Effector CD8-positive, alpha-beta T cell (primary cell): ENCODE measurements around the gene PPDPF.

ENCODE experiments used
- DNase-seq: peaks from one replicate; lab custom pipeline; 2025; lab: John Stamatoyannopoulos, UW

The PPDPF gene

DNA sequence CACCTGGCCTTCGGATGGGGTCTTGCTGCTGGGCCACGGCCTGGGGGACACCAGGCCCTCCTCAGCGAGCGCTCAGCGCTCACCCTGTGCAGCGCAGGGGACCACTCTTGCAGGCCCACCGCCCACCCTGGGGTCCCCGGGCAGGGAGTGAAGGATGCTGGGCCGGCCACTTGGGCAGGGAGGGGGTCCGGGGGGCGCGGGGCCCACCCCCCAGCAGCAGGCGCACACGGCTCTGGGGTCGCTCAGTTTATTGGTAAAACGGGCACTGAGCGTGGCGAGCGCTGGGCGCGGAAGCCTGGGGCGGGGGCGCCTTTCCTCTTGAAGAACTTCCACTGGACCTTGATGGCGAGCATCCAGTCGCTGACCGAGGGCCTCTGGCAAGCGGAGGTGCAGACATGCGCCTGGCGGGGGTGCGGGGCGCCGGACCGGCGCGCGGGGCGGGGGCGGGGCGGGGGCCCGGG lies 32.8 kb upstream of the PPDPF start:
- no peak for DNase-seq

DNA sequence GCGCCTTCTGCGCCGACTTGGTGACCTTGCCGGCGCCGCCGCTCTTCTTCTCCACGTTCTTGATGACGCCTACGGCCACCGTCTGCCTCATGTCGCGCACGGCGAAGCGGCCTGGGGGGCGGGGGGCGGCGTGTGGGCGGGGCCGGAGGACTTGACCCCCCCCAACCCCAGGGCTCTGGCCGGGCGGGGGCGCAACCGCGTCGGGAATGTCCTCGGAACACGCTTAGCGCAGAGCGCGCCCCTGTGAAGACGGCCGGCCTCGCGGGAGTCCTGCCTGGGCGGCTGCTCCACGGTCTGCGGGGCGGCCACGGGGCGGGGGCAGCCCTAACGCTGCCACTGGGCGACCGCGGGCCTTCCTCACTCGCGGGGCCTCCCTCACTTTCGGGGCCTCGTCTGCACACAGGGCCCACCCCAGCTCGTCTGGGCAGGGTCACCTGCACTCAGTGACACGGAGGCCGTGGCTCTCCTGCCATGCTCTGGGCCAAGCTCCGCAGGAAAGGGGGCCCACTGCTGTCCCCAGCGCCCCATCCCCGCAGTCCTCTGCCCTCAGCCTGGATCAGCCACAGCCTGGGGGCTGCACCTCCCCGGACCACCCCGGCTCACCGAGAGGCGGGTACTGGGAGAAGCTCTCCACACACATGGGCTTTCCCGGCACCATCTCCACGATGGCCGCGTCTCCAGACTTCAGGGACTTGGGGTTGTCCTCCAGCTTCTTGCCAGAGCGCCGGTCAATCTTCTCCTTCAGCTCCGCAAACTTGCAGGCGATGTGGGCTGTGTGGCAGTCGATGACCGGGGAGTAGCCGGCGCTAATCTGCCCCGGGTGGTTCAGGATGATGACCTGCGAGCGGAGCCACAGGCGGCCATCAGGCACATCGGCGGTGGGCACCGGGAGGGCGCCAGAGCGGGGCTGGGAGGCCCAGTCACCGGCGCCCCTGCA lies 32.0 kb upstream of the PPDPF start:
- DNase-seq: no peak

DNA sequence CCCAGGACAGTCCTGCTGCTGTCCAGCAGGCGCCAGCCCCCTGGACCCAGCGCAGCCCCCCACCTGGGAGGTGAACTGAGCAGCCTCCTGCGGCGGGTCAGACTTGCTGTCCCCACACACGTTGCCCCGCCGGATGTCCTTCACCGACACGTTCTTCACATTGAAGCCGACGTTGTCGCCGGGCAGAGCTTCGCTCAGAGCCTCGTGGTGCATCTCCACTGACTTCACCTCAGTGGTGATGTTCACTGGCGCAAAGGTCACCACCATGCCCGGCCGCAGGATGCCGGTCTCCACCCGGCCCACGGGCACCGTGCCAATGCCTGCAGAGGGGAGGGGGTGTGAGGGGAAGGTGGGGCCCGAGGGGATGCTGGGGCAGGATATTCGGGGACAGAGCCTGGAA lies 30.1 kb upstream of the PPDPF start:
- DNase-seq: no peak

DNA sequence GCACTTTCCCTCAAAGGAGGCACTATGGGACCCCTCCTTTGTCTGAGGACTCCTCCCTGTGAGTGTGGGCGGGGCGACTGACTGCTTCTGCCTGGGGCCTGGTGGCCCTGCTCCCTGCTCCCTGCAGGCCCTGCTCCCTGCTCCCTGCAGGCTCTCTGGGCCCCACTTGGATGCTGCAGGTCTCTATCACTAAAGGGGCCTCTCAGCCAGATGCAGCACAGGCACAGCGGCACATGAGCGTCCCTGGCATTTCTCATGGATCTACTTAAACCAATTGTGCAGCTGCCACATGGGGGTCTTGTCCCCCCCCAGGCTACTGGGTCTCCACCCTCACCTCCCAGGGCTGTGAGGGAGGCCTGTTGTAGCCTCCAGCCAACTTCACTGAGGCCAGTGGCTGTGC lies 29.5 kb upstream of the PPDPF start:
- no peak for DNase-seq

DNA sequence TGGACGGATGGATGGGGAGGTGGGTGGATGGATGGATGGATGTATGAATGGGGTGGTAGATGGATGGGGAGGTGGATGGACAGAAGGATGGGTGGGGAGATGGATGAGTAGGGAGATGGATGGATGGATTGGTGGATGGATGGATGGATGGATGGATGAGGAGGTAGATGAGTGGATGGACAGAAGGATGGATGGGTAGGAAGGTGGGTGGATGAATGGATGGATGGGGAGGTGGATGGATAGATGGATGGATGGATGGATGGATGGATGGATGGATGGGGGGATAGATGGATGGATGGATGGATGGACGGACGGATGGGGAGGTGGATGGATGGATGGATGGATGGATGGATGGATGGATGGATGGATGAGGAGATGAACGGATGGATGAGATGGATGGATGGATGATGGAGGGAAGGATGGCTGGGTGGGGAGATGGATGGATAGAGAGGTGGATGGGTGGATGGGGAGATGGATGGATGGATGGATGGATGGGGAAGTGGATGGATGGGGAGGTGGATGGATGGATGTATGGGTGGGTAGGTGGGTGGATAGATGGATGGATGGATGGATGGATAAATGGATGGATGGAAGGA lies 28.8 kb upstream of the PPDPF start:
- no peak for DNase-seq

DNA sequence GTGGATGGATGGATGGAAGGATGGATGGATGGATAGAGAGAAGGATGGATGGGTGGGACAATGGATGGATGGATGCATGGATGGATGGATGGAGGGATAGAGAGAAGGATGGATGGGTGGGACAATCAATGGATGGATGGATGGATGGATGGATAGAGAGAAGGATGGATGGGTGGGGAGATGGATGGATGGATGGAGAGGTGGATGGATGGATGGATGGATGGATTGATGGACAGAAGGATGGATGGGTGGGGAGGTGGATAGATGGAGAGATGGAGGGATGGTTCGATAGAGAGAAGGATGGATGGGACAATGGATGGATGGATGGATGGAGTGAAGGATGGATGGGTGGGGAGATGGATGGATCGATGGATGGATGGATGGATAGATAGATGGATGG lies 28.0 kb upstream of the PPDPF start:
- DNase-seq: no peak

DNA sequence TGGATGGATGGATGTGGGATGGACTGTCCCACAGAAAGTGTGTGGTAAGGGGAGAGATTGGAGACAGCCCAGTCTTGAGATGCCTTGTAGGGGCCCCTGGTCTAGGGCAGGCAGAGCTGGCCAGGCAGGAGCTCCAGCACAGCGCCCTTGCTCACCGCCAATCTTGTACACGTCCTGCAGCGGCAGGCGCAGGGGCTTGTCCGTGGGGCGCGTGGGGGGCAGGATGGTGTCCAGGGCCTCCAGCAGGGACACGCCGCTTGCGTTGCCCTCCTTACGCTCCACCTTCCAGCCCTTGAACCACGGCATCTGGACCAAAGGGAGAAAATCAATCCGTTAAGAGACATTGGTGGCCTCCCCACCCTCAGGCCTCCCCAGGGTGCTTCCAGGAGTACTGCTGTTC lies 27.6 kb upstream of the PPDPF start:
- DNase-seq: no peak

DNA sequence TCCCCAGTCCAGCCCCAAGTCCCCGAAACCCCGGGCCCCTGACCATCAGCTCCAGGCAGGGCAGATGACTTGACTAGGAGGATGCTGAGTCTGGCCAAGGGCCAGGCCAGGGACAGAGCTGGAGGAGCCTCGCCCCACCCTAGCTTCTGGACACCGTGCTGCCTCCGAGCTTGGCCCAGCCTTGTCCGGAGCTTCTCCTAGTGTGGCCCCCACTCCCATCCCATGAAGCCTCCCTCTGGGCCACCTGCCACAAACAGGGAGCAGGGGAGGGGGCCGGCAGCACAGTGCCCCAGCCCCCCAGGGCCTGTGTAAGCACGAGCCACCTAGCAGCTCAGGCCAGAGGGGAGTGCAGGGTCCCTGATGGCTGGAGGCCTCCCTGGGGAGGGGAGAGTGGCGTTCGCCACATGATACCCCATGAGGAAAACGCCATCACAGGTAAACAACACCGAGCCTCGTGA lies 27.0 kb upstream of the PPDPF start:
- DNase-seq: no peak

DNA sequence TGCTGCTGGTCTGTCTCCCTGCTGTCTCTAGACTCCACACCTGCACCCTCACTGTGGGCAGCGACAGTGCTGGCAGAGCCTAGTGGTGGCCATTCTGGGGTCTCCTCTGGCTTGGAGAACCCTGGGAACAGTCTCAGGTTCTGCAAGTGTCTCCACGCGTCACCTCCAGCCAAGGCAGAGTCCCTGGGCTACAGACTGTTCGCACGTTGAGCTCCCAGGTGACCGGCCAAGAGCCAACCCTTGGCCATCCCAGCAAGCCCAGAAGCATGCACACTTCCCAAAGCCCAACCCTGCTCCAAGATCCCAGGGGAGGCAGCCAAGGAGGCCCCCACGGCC lies 26.5 kb upstream of the PPDPF start:
- DNase-seq: no peak

DNA sequence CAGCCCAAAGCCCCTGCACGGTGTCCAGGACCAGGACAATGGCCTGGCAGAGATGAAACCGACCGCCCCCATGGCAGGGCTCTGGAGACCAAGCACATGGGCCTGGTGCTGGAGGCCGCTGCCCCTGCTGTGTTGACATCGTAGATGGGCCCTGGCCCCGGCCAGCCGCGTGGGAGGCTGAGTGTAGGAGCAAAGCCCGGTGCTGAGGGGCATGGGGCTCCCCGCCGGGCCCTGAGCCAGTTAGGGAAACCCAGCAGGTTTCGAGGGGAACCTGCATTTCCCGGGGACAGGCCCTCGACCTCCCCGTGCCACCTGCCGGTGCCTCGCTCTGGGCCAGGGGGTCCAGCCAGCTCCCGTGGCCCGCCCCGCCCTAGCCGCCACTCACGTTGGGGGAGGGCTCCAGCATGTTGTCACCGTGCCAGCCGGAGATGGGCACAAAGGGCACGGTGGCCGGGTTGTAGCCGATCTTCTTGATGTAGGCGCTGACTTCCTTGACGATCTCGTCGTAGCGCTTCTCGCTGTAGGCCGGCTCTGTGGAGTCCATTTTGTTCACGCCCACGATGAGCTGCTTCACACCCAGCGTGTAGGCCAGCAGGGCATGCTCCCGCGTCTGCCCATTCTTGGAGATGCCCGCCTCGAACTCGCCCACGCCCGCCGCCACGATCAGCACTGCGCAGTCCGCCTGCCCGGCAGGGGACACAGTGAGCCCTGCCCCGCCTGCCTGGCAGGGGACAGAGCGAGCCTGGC lies 26.0 kb upstream of the PPDPF start:
- DNase-seq: no peak

DNA sequence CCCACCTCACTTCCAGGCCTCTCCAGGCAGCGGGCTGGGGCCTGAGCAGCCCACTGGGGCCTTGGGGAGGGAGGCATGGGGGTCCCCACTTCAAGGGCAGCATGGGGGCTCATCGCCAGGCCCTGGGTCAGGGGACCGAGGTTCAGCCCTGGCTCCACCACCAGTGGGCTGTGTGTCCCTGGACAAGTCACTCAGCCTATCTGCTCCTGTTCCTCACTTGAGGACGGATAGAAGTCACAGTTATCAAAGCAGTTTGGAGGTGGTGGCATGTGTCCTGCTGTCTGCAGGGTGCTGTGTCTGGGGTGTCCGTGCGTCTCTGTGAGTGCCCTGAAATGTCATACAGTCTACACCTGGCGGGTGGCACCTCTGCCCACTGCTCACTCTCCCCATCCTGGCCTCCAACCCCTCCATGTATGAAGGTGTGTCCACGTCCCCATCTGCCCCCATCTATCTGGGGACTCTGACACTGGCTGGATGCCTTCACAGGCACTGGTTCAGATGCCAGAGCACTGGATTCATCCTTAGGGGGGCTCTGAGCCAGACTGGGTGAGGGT lies 25.3 kb upstream of the PPDPF start:
- no peak for DNase-seq

DNA sequence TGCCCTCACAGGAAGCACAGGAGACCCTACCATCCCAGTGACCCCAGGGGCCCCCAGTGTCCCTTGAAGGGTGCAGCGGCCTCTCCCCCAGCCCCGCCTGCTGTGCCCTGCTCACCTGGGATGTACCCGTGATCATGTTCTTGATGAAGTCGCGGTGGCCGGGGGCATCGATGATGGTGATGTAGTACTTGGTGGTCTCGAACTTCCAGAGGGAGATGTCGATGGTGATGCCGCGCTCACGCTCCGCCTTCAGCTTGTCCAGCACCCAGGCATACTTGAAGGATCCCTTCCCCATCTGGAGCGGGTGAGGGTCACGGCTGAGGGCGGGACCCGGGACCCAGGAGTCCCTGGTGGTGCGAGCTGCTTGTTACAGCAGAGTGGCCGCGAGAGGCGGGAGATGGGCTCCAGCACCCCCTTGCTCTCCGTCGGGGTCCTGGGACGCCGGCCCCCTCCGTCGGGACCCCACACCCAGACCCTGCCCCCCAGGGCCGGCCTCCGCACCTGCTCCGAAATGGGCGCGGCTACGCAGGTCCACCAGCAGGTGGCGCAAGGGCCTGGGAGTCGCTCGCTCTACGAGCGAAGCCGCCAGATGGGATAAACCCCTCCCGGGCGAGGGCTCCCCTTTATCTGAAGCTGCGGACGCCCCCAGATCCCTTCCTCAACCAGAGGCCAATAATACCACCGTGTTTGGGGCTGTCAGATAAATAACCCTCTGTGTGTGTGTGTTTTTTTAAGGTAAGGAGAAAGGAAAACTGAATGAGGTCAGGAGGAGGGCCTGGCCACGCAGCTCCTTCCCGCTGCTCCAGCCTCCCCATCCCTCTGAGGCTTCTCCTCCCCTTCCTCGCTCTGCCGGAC lies 24.6 kb upstream of the PPDPF start:
- DNase-seq: peak; percentile 74

DNA sequence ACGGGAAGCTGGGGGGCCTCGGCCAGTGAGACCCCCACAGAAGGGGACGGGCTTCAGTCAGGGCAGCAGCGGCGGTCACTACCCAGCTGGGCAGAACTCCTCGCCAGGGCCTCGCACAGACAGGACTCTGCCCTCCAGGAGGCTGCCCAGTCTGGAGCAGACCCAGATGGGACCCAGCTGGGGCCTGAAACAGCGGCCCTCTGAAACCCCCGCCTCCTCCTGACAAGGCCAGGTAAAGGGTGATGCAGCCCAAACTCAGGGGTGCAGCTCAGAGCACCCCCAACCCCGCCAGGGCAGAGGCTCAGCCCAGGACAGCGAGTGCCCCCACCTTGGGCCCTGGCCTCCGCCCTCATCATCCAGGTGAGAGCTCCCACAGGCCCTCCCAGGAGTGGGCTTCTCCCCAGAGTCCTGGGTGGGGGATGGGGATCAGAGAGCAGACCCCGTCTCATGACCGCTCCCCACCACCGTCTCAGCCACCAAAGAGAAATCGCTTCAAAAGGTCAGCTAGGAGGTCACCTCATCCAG lies 23.9 kb upstream of the PPDPF start:
- no peak for DNase-seq

DNA sequence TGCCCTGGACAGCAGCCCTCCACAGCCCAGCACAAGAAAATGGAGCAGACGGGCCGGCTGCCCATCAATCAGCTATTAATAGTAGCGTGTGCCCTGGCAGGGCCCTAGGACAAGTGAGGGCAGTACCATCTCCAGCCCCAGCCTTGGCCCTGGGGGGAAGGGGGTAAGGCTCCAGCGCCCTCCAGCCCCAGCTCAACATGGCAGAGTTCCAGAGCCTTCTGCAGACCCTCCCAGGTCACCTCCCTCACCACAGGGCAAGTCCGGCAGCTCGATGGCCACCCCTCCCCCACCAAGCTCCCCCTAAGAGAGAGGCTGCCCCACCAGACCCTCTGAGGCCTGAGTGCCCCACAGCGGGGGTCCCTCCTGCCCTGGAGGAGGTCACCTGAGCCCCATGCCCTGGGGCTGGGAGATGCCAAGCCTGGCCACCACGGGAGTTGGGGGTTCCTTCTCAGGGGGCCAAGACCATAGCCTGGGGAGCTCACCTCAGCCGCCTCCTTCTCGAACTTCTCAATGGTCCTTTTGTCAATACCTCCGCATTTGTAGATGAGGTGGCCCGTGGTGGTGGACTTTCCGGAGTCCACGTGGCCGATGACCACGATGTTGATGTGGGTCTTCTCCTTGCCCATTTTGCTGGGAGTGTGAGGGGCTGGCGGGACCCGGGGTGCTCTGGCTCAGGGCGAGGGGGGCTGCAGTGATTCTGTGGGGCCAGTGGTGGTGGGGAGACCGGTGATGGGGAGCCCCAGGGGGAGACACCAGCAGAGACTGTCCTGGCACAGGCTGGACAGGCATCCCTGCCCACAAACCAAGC lies 23.2 kb upstream of the PPDPF start:
- DNase-seq: no peak

DNA sequence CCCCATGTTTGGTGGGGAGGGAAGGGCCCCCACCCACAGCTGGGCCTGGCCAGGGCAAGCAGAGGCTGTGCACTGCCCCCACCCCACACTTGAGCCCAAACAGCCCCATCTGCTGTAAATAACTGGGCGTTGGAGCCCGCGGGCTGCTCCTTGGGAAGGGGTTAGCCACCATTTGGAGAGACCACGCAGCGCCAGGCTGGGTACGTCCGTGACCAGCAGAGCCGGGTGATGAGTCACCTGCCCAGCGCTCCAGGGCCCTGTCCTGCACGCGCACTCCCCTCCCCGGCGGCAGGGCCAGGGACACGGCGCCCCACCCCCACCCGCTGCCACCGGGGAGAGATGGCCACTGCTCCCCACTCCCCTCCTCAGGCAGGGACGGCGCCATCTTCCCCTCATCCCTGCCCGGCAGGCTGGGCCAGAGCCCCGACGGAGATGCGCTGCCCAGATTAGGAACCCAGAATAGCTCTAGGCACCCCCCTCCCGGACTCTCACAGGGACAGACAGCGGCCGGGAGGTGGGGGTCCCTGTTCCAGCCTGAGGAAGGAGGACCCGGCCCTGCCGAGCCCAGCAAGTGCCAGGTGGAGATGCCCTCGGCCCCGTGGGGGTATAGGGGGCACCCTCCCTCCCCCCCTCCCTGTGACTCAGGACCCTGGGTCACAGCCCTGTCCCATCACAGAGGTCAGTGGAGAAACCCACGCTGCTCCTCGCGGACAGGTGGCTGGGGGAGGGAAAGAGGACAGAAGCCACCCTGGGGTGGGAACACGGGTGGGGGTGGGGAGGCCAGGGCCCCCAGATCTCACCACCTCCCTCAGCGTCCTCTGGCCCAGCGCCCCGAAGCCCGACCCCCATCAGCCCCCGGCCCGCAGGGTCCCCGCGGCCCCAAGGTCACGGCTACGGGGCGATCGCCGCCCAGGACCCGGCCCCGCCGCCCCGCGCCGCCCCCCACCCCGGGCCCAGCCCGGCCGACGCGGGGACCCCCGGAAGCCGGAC lies 22.3 kb upstream of the PPDPF start:
- DNase-seq: no peak

DNA sequence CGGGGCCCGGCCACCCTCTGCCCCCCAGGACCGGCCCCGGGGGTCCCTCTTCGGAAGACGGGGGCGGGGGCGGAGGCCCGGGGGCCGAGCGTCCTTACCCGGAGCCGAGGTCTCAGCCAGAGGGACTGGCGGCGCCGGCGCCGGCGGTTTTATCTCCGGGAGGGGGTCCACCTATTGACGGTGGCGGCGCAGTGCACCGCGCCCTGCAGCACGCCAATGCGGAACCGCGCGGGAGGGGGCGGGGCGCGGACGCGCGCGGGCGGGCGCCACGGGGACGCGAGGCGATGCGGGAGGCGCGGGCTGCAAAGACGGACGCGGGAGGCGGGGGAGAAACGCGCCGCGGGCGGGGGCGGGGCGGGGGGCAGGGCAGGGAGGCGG lies 21.6 kb upstream of the PPDPF start, which contains the start of gene EEF1A2:
EEF1A2 (minus strand) TSS at position 124 of the 378 bp plus-strand sequence. CDS start 1,320 bp downstream, outside the sequence.
- peak; percentile 47 for DNase-seq

DNA sequence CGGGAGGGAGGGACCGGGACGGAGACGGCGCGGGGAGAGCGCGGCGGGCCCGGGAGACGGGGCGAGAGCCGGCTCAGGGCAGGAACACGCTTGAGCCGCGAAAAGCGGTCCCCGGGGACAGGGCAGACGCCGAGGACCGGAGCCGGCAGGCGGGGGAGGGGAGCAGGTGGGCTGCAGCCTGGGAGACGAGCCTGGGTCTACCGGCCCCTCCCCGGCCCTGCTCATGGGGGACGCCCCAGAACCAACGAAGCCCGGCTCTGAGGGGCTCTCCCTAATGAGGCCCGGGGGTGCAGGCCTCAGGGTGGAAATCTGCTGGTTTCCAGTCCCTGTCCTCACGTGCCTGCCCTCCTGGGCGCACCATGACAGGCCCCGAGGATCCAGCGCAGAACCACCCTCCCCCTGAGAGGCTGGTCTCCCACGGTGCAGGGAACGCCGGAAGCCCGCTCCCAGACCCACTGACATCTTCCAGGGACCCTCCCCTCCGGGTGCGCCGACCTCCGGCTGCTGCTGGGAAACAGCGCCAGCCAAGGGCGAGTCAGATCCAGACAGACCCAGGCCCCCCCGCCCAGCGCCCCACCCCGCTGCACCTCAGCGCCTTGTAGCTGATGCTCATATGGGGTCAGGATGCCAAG lies 21.1 kb upstream of the PPDPF start:
- DNase-seq: no peak

DNA sequence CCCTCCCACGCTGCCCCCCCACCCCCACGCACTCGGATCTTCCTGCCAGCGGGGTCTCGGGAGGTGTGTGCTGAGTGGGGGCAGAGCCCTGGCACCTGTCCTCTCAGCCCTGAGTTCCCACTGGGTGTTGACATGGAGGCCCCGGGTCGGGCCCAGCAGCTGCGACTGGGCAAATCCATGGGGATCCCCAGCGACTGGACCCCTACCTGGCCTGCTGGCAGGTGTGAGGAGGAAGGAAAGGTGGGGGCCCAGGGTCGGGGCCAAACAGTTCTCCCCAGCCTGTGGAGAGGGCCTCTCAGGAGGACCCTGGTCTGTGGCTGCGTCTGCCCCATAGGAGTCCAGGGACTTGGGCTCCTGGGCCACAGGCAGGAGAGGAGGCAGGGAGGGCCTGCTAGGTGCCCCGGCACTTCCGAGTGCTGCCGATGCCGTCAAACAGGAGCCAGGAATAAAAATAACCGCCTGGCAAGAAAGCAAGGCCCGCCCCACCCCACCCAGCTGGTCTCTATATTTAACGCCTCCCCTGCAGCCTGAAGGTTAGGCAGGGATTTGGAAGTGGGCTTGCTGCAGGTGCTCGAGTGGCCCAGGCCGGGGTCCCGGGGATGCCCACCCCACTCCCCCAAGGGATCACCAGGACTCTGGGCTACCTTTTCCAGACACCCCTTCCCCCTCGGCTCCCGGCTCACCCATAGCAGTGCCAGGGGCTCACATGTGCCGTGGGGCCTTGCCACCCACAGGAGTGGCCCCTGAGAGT lies 20.2 kb upstream of the PPDPF start:
- no peak for DNase-seq
